ENCODE measurements around the gene RAB7B.

GRCh38 chr1:205969229-205969628, 34.0 kb downstream of the RAB7B start:
- TF ChIP-seq CTCF (IDR thresholded peaks at IDR 0.05) (no peak), POLR2A (IDR thresholded peaks at IDR 0.05) (no peak)
